ENCODE data around the gene PTEN. TPM values are rescaled to one million over a fixed set of nuclear protein-coding genes. Genes with fewer than 3 reads are reported as not detected.
A peak's percentile ranks its signal among the peaks of the same experiment; 100 is the strongest.
"Not testable (repeated sequence)": the region's sequence is repeated elsewhere in the genome, so short reads cannot be mapped to it uniquely, and the experiment has no call there.

PTEN gene
- total RNA-seq, 3 donors from 2014 or later: 94.1 to 118 (median 118) TPM

GRCh38 chr10:87818505-87819288 lies 44.7 kb upstream of the PTEN start:
- intact Hi-C loops (cut with DNase I, micrococcal nuclease): no loop called here
- no peaks in the 10 kb centered on the region for H3K9me3 ChIP-seq
- TF ChIP-seq CTCF (IDR thresholded peaks at IDR 0.05): no peak
- peaks cover 19% of the 10 kb centered on the region for H3K4me1 ChIP-seq (ENCODE audit: low read depth)
- H3K4me3 ChIP-seq: peak overlapping the region; percentile 40
- no peaks in the 10 kb centered on the region for H3K36me3 ChIP-seq (ENCODE audit: low read depth)
- ATAC-seq: peak; percentile 53
- peak; percentile 54 to 65 (median 56) for DNase-seq

GRCh38 chr10:87819289-87819585 lies 44.2 kb upstream of the PTEN start:
- no peaks in the 10 kb centered on the region for H3K36me3 ChIP-seq (ENCODE audit: low read depth)
- H3K9me3 ChIP-seq: no peaks in the 10 kb centered on the region
- ATAC-seq (no peak), DNase-seq (no peak)
- TF ChIP-seq CTCF (IDR thresholded peaks at IDR 0.05): no peak
- intact Hi-C loops (cut with DNase I, micrococcal nuclease): no loop called here
- peaks cover 19% of the 10 kb centered on the region for H3K4me1 ChIP-seq (ENCODE audit: low read depth)
- no peak overlapping the region for H3K4me3 ChIP-seq

DNA sequence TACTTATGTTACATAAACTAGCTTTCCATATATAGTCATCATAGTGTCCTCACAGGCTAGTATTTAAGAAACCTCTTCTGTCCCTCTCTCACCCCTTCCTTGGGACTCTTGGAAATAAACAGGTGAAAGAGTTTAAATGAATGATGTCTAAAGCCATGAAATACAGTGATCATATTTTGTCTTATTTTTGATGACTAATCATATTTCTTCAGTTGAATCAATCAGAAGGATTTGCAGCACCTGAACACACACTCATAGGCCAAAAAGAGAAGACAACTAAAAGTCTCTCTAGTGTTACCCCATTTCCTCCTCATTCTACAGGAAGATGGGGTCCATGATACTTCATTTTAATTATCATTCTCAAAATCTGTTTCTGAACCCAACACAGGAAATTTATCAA lies 36.8 kb upstream of the PTEN start:
- no peaks in the 10 kb centered on the region for H3K9me3 ChIP-seq
- ATAC-seq: no peak
- H3K4me3 ChIP-seq: no peak overlapping the region
- no peaks in the 10 kb centered on the region for H3K4me1 ChIP-seq (ENCODE audit: low read depth)
- intact Hi-C loops (cut with DNase I, micrococcal nuclease): no loop called here
- no peak for DNase-seq
- no peak for TF ChIP-seq CTCF (IDR thresholded peaks at IDR 0.05)
- no peaks in the 10 kb centered on the region for H3K36me3 ChIP-seq (ENCODE audit: low read depth)

DNA sequence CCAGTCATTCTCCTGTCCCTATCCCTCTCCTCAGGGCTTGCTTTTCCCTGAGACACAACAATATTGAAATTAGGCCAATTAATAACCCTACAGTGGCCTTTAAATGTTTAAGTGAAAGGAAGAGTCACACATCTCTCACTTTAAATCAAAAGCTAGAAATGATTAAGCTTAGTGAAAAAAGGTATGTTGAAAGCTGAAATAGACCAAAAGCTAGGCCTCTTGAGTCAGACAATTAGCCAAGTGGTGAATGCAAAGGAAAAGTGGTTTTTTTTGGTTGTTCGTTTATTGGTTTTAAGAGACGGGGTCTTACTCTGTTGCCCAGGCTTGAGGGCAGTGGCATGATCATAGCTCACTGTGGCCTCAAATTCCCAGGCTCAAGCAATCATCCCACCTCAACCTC lies 35.7 kb upstream of the PTEN start:
- Histone ChIP-seq H3K4me1 (ENCODE audit: low read depth) (no peaks in the 10 kb centered on the region), H3K4me3 (no peak overlapping the region), H3K36me3 (ENCODE audit: low read depth) (no peaks in the 10 kb centered on the region), H3K9me3 (no peaks in the 10 kb centered on the region)
- no peak for TF ChIP-seq CTCF (IDR thresholded peaks at IDR 0.05)
- intact Hi-C loops (cut with DNase I, micrococcal nuclease): no loop called here
- ATAC-seq (no peak), DNase-seq (no peak)

- DNase-seq; H3K9me3 ChIP-seq; intact Hi-C loops (cut with DNase I, micrococcal nuclease): not testable (repeated sequence)
Measured at GRCh38 chr10:87829051-87829450, 34.4 kb upstream of the PTEN start.

GRCh38 chr10:87829986-87830729 lies 33.3 kb upstream of the PTEN start:
- ATAC-seq: no peak
- TF ChIP-seq CTCF (IDR thresholded peaks at IDR 0.05): no peak
- no peak for DNase-seq
- intact Hi-C loops (cut with DNase I, micrococcal nuclease): no loop called here
- H3K36me3 ChIP-seq (ENCODE audit: low read depth): no peaks in the 10 kb centered on the region
- no peaks in the 10 kb centered on the region for H3K9me3 ChIP-seq
- H3K4me3 ChIP-seq: no peak overlapping the region
- no peaks in the 10 kb centered on the region for H3K4me1 ChIP-seq (ENCODE audit: low read depth)

More at GRCh38 chr10:87829051-87829450, 34.4 kb upstream of the PTEN start:
- H3K36me3 ChIP-seq (ENCODE audit: low read depth); H3K4me3 ChIP-seq; H3K4me1 ChIP-seq (ENCODE audit: low read depth); ATAC-seq: not testable (repeated sequence)

Data from mucosa of descending colon (tissue), 3 donors.